Germinal center (tissue), 1 donor: ENCODE measurements around the gene CISD3.

ENCODE experiments used
- DNase-seq: peaks from one replicate; pipeline ENCODE4 v3.0.0; 2012; ENCODE audit warnings: mixed read lengths, low spot score

CISD3 gene

GRCh38 chr17:38728290-38728831 is 1.8 kb upstream of the CISD3 start:
- no peak for DNase-seq

DNA sequence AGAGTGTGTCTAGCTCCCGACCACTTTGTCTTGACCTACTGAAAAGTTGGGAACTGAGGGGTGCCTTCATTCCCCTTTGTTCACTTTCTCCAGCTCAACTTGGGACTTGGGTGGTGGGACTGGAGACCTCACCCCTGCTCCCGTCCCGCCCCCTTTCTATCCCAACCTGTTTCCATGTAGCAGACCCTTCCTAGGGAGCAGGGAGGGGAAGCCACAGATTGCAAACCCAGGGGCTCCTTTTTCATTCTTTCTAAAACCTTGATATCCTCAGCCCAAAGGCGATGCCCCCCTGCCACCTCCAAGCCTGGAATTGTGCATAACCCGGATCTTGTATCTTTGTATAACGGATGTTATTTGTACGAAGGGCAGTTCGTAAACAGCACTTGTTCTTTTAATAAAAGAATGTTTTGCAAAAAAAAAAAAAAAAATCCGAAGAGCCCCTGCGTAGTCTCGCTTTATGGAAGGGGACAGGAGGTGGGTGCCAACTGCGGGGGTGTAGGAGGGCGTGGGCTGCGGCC is 714 bp upstream of the CISD3 start:
- no peak for DNase-seq

DNA sequence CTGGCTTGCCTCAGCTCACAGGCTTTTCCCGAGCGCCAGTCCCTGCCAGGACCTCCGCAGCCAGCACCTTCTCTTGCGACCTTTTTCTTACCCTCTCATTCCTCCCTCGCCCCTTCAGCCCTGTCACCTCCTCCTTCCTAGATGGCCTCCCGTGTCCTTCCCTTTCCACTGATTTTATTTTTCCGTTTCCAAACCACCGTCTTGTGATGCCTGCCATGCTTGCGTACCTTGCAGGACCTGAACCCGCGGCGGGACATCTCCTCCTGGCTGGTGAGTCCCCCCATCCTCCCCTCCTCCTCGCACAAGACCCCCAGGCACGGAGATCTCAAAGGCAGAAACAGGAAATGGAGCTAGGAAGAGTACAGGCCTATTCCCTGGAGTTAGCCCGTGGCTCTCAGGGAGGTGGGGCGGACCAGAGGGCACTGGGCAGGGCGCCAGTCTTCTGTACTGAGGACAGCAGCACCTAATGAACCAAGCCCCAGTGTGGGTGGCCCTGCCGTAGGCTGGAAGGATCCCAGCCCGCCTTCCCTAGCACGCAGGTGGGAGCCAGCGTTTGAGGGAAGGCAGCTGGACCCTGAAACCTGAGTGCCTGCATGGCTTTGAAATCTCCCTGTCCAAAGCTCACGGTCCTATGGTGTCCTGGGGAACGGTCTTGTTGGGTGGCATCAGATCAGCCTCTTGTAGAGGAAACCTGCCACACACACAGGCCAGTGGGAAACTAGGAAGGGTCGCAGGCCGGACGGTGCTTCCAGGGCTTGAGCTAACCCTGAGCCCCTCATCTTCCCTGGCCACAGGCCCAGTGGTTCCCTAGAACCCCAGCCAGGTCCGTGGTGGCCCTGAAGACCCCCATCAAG is 612 bp downstream of the CISD3 start:
- no peak for DNase-seq

- no peak for DNase-seq
Observed at GRCh38 chr17:38731526-38732294, 1.6 kb downstream of the CISD3 start.

GRCh38 chr17:38732376-38733281 is 2.5 kb downstream of the CISD3 start:
- DNase-seq, result no peak

- DNase-seq, result no peak
Observed at GRCh38 chr17:38733282-38733981, 3.3 kb downstream of the CISD3 start.

GRCh38 chr17:38733982-38734973 is 4.1 kb downstream of the CISD3 start:
- DNase-seq, result peak; percentile 50

- DNase-seq, result peak; percentile 87
Observed at GRCh38 chr17:38735161-38735997, 5.2 kb downstream of the CISD3 start.

- DNase-seq, result no peak
Observed at GRCh38 chr17:38738007-38738662, 8.0 kb downstream of the CISD3 start.

DNA sequence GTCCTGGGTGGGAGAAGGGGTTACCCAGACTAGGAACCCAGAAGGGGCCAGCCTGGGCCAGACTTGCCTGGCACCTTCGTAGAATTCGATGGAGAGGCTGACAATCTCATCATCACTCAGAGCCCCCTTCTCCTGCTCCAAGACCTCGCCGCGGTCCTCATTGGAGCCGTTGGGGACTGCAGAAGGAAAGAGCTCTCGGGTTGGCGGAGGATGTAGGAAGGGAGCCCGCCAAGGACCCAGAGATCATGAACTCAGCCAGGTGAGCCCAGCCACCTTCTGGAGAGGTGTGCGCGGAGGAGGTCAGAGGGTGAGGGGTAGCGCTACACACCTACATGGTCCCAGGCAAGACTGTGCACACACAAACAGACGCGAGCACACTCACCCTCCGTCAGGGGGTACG is 8.5 kb downstream of the CISD3 start:
- DNase-seq, result no peak

- DNase-seq, result no peak
Observed at GRCh38 chr17:38739305-38739704, 9.2 kb downstream of the CISD3 start.

GRCh38 chr17:38740044-38740443 is 9.9 kb downstream of the CISD3 start:
- no peak for DNase-seq

- DNase-seq, result no peak
Observed at GRCh38 chr17:38740806-38741205, 10.7 kb downstream of the CISD3 start.

GRCh38 chr17:38741461-38741860 is 11.3 kb downstream of the CISD3 start:
- no peak for DNase-seq

- DNase-seq, result no peak
Observed at GRCh38 chr17:38741921-38742410, 11.8 kb downstream of the CISD3 start.

- no peak for DNase-seq
Observed at GRCh38 chr17:38742411-38743308, 12.5 kb downstream of the CISD3 start.

DNA sequence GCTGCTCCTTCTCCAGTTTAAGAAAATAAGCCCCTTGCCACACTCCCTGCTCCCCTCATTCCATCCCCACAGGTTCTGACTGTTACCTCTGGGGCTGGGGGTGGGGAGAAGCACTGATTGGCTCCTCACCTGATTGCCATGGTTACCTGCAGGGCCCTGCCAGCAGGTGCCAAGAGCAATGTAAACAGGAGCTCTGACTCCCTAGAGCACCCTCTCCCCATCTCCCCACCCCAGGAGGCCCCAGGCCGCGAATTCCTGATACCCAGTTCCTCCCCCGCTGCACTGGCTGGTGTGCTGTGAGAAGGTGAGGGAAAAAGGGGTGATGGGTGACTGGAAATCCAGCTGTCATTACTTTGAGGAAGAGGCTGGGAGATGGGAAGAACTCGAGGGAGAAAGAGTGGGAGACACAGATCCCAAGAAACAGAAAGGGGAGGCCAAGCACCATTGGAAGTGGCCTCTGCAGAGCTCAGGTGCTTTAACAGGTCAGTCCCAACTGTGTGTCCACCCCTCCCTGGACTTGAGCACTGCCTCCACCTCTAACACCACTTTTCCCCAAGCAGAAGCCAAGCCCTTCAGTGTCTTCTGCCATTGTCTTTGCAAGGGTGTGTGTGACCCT is 13.5 kb downstream of the CISD3 start:
- no peak for DNase-seq
